HTERT RPE-1 (cell line): Measurements from ENCODE around the gene CRNN.

Experiments
- in situ Hi-C: fragments of 300-500 bp; cut with MboI; formaldehyde crosslinking; loops from 4 replicates; pipeline ENCODE4 v1.14.3; 2020; ENCODE audit warnings: low sequenced_read_pairs

The CRNN gene

GRCh38 chr1:152413909-152414308, at the start of gene CRNN:
Gene CRNN, minus strand, starts transcription at chr1:152414263. Its CDS starts 2,030 bp downstream, at chr1:152412233.
- in situ Hi-C loops, result no loop called here

- in situ Hi-C loops, result no loop called here
These were observed 48.6 kb upstream of the CRNN start for GRCh38 chr1:152462636-152463035.

- in situ Hi-C loops, result no loop called here
These were observed 47.5 kb upstream of the CRNN start for GRCh38 chr1:152461544-152461943.

- in situ Hi-C loops, result no loop called here
These were observed 46.5 kb upstream of the CRNN start for GRCh38 chr1:152460529-152460899.

- in situ Hi-C loops, result no loop called here
These were observed 45.8 kb upstream of the CRNN start for GRCh38 chr1:152459596-152460528.

- in situ Hi-C loops, result no loop called here
These were observed 44.5 kb upstream of the CRNN start for GRCh38 chr1:152458384-152459185.

GRCh38 chr1:152457561-152457960, 43.5 kb upstream of the CRNN start:
- in situ Hi-C loops, result no loop called here

- in situ Hi-C loops, result no loop called here
These were observed 43.0 kb upstream of the CRNN start for GRCh38 chr1:152457071-152457470.

- in situ Hi-C loops, result no loop called here
These were observed 37.2 kb upstream of the CRNN start for GRCh38 chr1:152451254-152451653.

GRCh38 chr1:152449661-152450060, 35.6 kb upstream of the CRNN start:
- in situ Hi-C loops, result no loop called here

GRCh38 chr1:152448496-152448895, 34.4 kb upstream of the CRNN start:
- in situ Hi-C loops, result no loop called here

- in situ Hi-C loops, result no loop called here
These were observed 34.0 kb upstream of the CRNN start for GRCh38 chr1:152448095-152448494.

- in situ Hi-C loops, result no loop called here
These were observed 33.4 kb upstream of the CRNN start for GRCh38 chr1:152447484-152447883.

GRCh38 chr1:152444045-152444444, 30.0 kb upstream of the CRNN start:
- in situ Hi-C loops, result no loop called here

- in situ Hi-C loops, result no loop called here
These were observed 28.7 kb upstream of the CRNN start for GRCh38 chr1:152442765-152443164.

- in situ Hi-C loops, result no loop called here
These were observed 28.2 kb upstream of the CRNN start for GRCh38 chr1:152442301-152442700.

- in situ Hi-C loops, result no loop called here
These were observed 27.7 kb upstream of the CRNN start for GRCh38 chr1:152441756-152442155.

GRCh38 chr1:152440635-152441471, 26.8 kb upstream of the CRNN start:
- in situ Hi-C loops, result no loop called here

GRCh38 chr1:152436593-152437496, 22.8 kb upstream of the CRNN start:
- in situ Hi-C loops, result no loop called here

GRCh38 chr1:152427458-152427857, 13.4 kb upstream of the CRNN start:
- in situ Hi-C loops, result no loop called here
